HuH-7 (cell line): ENCODE data around the gene CELA3B.
"Not testable (repeated sequence)": the region's sequence is repeated elsewhere in the genome, so short reads cannot be mapped to it uniquely, and the experiment has no call there.

Source experiments
- DNase-seq: peaks from one replicate; pipeline ENCODE4 v3.0.0; 2011; ENCODE audit warnings: low spot score

The CELA3B gene

GRCh38 chr1:21980515-21981220, 3.8 kb downstream of the CELA3B start:
- not testable (repeated sequence) for DNase-seq

- not testable (repeated sequence) for DNase-seq
Measured at GRCh38 chr1:21981253-21981652, 4.4 kb downstream of the CELA3B start.

GRCh38 chr1:21982122-21982521, 5.3 kb downstream of the CELA3B start:
- DNase-seq, result not testable (repeated sequence)

- DNase-seq, result not testable (repeated sequence)
Measured at GRCh38 chr1:21983539-21983938, 6.7 kb downstream of the CELA3B start.

- not testable (repeated sequence) for DNase-seq
Measured at GRCh38 chr1:21985893-21986292, 9.1 kb downstream of the CELA3B start.

GRCh38 chr1:21986386-21986785, 9.6 kb downstream of the CELA3B start:
- DNase-seq, result not testable (repeated sequence)

- DNase-seq, result not testable (repeated sequence)
Measured at GRCh38 chr1:21989672-21990393, 13.0 kb downstream of the CELA3B start.

GRCh38 chr1:21992186-21992585, 15.4 kb downstream of the CELA3B start:
- not testable (repeated sequence) for DNase-seq

GRCh38 chr1:21994716-21995115, 17.9 kb downstream of the CELA3B start:
- DNase-seq, result not testable (repeated sequence)

GRCh38 chr1:21996663-21996970, 19.8 kb downstream of the CELA3B start:
- DNase-seq, result not testable (repeated sequence)

GRCh38 chr1:21997891-21998623, 21.2 kb downstream of the CELA3B start:
- not testable (repeated sequence) for DNase-seq

GRCh38 chr1:21998624-21999294, 21.9 kb downstream of the CELA3B start:
- not testable (repeated sequence) for DNase-seq

GRCh38 chr1:21999645-22000044, 22.8 kb downstream of the CELA3B start:
- not testable (repeated sequence) for DNase-seq

- no peak for DNase-seq
Measured at GRCh38 chr1:22001409-22001808, 24.6 kb downstream of the CELA3B start, which contains the start of gene CELA3A. TSS of gene CELA3A (plus strand) at chr1:22001657. CDS start at chr1:22001675, 18 bp downstream.

- not testable (repeated sequence) for DNase-seq
Measured at GRCh38 chr1:22002461-22002860, 25.6 kb downstream of the CELA3B start.

GRCh38 chr1:22002875-22003274, 26.1 kb downstream of the CELA3B start:
- not testable (repeated sequence) for DNase-seq

- DNase-seq, result not testable (repeated sequence)
Measured at GRCh38 chr1:22003959-22004358, 27.1 kb downstream of the CELA3B start.

- DNase-seq, result not testable (repeated sequence)
Measured at GRCh38 chr1:22005261-22006149, 28.7 kb downstream of the CELA3B start.

GRCh38 chr1:22006736-22007135, 29.9 kb downstream of the CELA3B start:
- DNase-seq, result not testable (repeated sequence)

GRCh38 chr1:22007262-22007661, 30.4 kb downstream of the CELA3B start:
- DNase-seq, result not testable (repeated sequence)

- DNase-seq, result not testable (repeated sequence)
Measured at GRCh38 chr1:22009566-22009965, 32.7 kb downstream of the CELA3B start.
